ENCODE results near the gene TOMM7.

DNA sequence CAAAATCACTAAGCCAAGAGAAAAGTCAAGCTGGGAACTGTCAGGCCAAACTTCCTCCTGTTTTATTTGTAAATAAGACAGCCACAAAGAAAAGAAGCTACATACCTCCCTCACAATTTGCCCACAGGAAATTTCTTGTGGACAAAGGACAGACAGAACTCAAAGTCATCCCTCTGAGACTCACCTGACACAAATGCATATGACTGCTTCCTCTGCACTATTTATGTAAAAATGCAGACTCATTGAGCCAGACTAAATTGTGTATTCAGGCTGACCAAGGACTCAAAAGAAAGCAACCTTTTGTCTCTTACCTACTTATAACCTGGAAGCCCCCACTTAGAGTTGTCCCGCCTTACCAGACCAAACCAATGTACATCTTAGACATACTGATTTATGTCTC is 11.8 kb downstream of the TOMM7 start:
- TF ChIP-seq CEBPB (IDR thresholded peaks at IDR 0.05) (no peak), JUN (IDR thresholded peaks at IDR 0.05) (no peak), POLR2A (IDR thresholded peaks at IDR 0.05; ENCODE audit: low read length) (no peak), RCOR1 (IDR thresholded peaks at IDR 0.05; ENCODE audit: low read depth, low read length) (no peak), RFX5 (IDR thresholded peaks at IDR 0.05) (no peak)
- TF ChIP-seq, protein P1, sequence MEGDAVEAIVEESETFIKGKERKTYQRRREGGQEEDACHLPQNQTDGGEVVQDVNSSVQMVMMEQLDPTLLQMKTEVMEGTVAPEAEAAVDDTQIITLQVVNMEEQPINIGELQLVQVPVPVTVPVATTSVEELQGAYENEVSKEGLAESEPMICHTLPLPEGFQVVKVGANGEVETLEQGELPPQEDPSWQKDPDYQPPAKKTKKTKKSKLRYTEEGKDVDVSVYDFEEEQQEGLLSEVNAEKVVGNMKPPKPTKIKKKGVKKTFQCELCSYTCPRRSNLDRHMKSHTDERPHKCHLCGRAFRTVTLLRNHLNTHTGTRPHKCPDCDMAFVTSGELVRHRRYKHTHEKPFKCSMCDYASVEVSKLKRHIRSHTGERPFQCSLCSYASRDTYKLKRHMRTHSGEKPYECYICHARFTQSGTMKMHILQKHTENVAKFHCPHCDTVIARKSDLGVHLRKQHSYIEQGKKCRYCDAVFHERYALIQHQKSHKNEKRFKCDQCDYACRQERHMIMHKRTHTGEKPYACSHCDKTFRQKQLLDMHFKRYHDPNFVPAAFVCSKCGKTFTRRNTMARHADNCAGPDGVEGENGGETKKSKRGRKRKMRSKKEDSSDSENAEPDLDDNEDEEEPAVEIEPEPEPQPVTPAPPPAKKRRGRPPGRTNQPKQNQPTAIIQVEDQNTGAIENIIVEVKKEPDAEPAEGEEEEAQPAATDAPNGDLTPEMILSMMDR (IDR thresholded peaks at IDR 0.05), result no peak
